PC-3 (cell line): ENCODE results near the gene OLFML2A. TPM values are rescaled to one million over a fixed set of nuclear protein-coding genes. Genes with fewer than 3 reads are reported as not detected.

Experiments
- ATAC-seq: fragments of 200-7000 bp; cut with Tn5 transposase; 2 replicates; pipeline ENCODE4 v1.9.1; 2020; ENCODE audit warnings: mild to moderate bottlenecking, moderate library complexity
- BruUV-seq: library from RNA; stranded (reverse); fragments of 400-500 nt; replicated peaks from 2 replicates; lab custom pipeline; 2021; lab: Mats Ljungman, UMichigan
- CTCF ChIA-PET: fragments of 300-600 bp; sonication (Branson Sonifier 250); formaldehyde crosslinking; loops from one replicate; lab custom pipeline; 2022; ENCODE audit warnings: antibody characterized with exemption; lab: Charles Lee
- POLR2A ChIA-PET: fragments of 300-600 bp; sonication (Branson Sonifier 250); formaldehyde crosslinking; loops from one replicate; lab custom pipeline; 2022; ENCODE audit warnings: antibody characterized with exemption; ENCODE audit not compliant: unreplicated experiment; lab: Charles Lee
- DNase-seq: peaks from one replicate; pipeline ENCODE4 v3.0.0-alpha.2; 2015
- H2AFZ ChIP-seq: fragments of 300-600 bp; sonication (generic); 2 replicates; pipeline ENCODE4 v1.6.0; 2016; ENCODE audit warnings: antibody characterized with exemption, low read length
- H3F3A ChIP-seq: fragments of 300-600 bp; sonication (generic); one replicate; pipeline ENCODE4 v1.6.0; 2017; ENCODE audit warnings: antibody characterized with exemption, low read length, control low read depth, mild to moderate bottlenecking; ENCODE audit not compliant: unreplicated experiment
- H3K27ac ChIP-seq: fragments of 300-600 bp; sonication (generic); 2 replicates; pipeline ENCODE4 v1.5.1; 2016; ENCODE audit warnings: mild to moderate bottlenecking, low read length
- H3K27me3 ChIP-seq: fragments of 300-600 bp; sonication (generic); 2 replicates; pipeline ENCODE4 v1.6.1; 2016; ENCODE audit warnings: low read length, mixed read lengths
- H3K36me3 ChIP-seq: fragments of 300-600 bp; sonication (generic); 2 replicates; pipeline ENCODE4 v1.6.1; 2016; ENCODE audit warnings: low read depth, mixed run types, low read length, mixed read lengths
- H3K4me1 ChIP-seq: fragments of 300-600 bp; sonication (generic); 2 replicates; pipeline ENCODE4 v1.5.1; 2016; ENCODE audit warnings: low read length; ENCODE audit not compliant: insufficient read depth
- H3K4me2 ChIP-seq: fragments of 300-600 bp; sonication (generic); 2 replicates; pipeline ENCODE4 v1.6.0; 2016; ENCODE audit warnings: low read length
- H3K4me3 ChIP-seq: fragments of 300-600 bp; sonication (generic); 2 replicates; pipeline ENCODE4 v1.5.1; 2016; ENCODE audit warnings: mild to moderate bottlenecking, low read length, mixed read lengths
- H3K79me2 ChIP-seq: fragments of 300-600 bp; sonication (generic); 2 replicates; pipeline ENCODE4 v1.6.1; 2017; ENCODE audit warnings: low read length, mixed read lengths
- H3K9ac ChIP-seq: fragments of 300-600 bp; sonication (generic); 2 replicates; pipeline ENCODE4 v1.6.0; 2016; ENCODE audit warnings: mild to moderate bottlenecking, low read length
- H3K9me2 ChIP-seq: fragments of 300-600 bp; sonication (generic); replicated peaks from 2 replicates; pipeline ENCODE4 v1.6.1; 2016; ENCODE audit warnings: mixed run types, low read length, mixed read lengths
- H3K9me3 ChIP-seq: fragments of 300-600 bp; sonication (generic); 2 replicates; pipeline ENCODE4 v1.6.1; 2016; ENCODE audit warnings: low read length, mixed read lengths
- H4K20me1 ChIP-seq: fragments of 300-600 bp; sonication (generic); 2 replicates; pipeline ENCODE4 v1.6.1; 2016; ENCODE audit warnings: low read length, mixed read lengths
- CTCF ChIP-seq: fragments of 300-600 bp; sonication (generic); conservative IDR thresholded peaks from 2 replicates; pipeline ENCODE4 v1.5.1; 2017; ENCODE audit warnings: antibody characterized with exemption, low read depth, mild to moderate bottlenecking, low read length
- EZH2 ChIP-seq: fragments of 300-600 bp; sonication (generic); IDR thresholded peaks from one replicate; pipeline ENCODE4 v1.6.1; 2017; ENCODE audit warnings: antibody characterized with exemption, mild to moderate bottlenecking, low read length; ENCODE audit not compliant: unreplicated experiment
- EZH2phosphoT487 ChIP-seq: fragments of 300-600 bp; sonication (generic); IDR thresholded peaks from 2 replicates; pipeline ENCODE4 v1.6.1; 2018; ENCODE audit warnings: mild to moderate bottlenecking, antibody characterized with exemption, low read length, borderline replicate concordance
- intact Hi-C: fragments of 100-400 bp; cut with micrococcal nuclease; formaldehyde crosslinking; loops from 2 replicates; pipeline ENCODE4 v1.9.0; 2023
- total RNA-seq: library from RNA; depleted of rRNA; stranded (reverse); fragments of >200 nt; gene quantifications from 2 replicates; pipeline ENCODE4 v1.2.3, GENCODE V29; 2014

Gene OLFML2A
- total RNA-seq, 1 experiment from 2014 or later, result 3.4 TPM

GRCh38 chr9:124858330-124859046, 81.6 kb downstream of the OLFML2A start:
- H3K27me3 ChIP-seq, result no peaks in the 10 kb centered on the region
- peak overlapping the region; percentile 90; the same call in 1 of the 2 replicates for H3K4me2 ChIP-seq
- no peak overlapping the region for H3K4me3 ChIP-seq
- no peak overlapping the region for H2AFZ ChIP-seq
- peaks cover 40% of the 10 kb centered on the region for H3K79me2 ChIP-seq
- TF ChIP-seq EZH2 (no peak), CTCF (0 out of 2 replicates have a peak, but pooled peaks have one; percentile 15)
- peaks cover 13% of the 10 kb centered on the region for H3F3A ChIP-seq
- no peaks in the 10 kb centered on the region for H3K9me3 ChIP-seq
- H3K9me2 ChIP-seq, result no peaks in the 10 kb centered on the region
- no peak for ATAC-seq
- intact Hi-C loops, result no loop called here
- BruUV-seq, result no TSS peak
- no peak overlapping the region for H3K27ac ChIP-seq
- H3K36me3 ChIP-seq, result peaks cover 42% of the 10 kb centered on the region
- no peak for DNase-seq
- H3K9ac ChIP-seq, result no peak overlapping the region
- ChIA-PET POLR2A (no interaction called here), CTCF (no interaction called here)
- peaks cover 22% of the 10 kb centered on the region for H3K4me1 ChIP-seq
- peaks cover 40% of the 10 kb centered on the region for H4K20me1 ChIP-seq

GRCh38 chr9:124859803-124860581, 83.1 kb downstream of the OLFML2A start:
- POLR2A ChIA-PET, result no interaction called here
- Histone ChIP-seq H3K9me3 (no peaks in the 10 kb centered on the region), H3K4me3 (peak overlapping the region; percentile 98), H3K4me1 (peaks cover 26% of the 10 kb centered on the region), H3K27ac (no peak overlapping the region), H3K9ac (peak overlapping the region; percentile 99), H3F3A (peaks cover 13% of the 10 kb centered on the region), H3K9me2 (no peaks in the 10 kb centered on the region), H2AFZ (no peak overlapping the region), H3K79me2 (peaks cover 40% of the 10 kb centered on the region), H3K36me3 (peaks cover 42% of the 10 kb centered on the region), H3K27me3 (no peaks in the 10 kb centered on the region), H3K4me2 (peak overlapping the region; percentile 90), H4K20me1 (peaks cover 40% of the 10 kb centered on the region)
- no peak for ATAC-seq
- no TSS peak for BruUV-seq
- TF ChIP-seq EZH2 (no peak), CTCF (no peak), EZH2phosphoT487 (no peak)
- CTCF ChIA-PET, result no interaction called here
- DNase-seq, result no peak
- intact Hi-C loops, result no loop called here
